Left renal cortex interstitium (tissue), 4 donors: ENCODE results near the gene MAGEA12. TPM values are rescaled to one million over a fixed set of nuclear protein-coding genes. Genes with fewer than 3 reads are reported as not detected.
"Not testable (repeated sequence)": the region's sequence is repeated elsewhere in the genome, so short reads cannot be mapped to it uniquely, and the experiment has no call there.

Source experiments
- DNase-seq, 4 donors: peaks; one replicate each; pipeline ENCODE4 v3.0.0-alpha.2; 2013; ENCODE audit warnings: low read depth in 4 of 4, low spot score in 2 of 4, missing footprints in 1 of 4
- polyA plus RNA-seq, 4 donors: library from polyadenylated mRNA; unstranded; fragments of 120-200 nt; gene quantifications; one replicate each; pipeline ENCODE4 v1.2.1, GENCODE V29; 2013; ENCODE audit not compliant: insufficient read length in 4 of 4

The MAGEA12 gene, protein sequence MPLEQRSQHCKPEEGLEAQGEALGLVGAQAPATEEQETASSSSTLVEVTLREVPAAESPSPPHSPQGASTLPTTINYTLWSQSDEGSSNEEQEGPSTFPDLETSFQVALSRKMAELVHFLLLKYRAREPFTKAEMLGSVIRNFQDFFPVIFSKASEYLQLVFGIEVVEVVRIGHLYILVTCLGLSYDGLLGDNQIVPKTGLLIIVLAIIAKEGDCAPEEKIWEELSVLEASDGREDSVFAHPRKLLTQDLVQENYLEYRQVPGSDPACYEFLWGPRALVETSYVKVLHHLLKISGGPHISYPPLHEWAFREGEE
- polyA plus RNA-seq = not detected

DNA sequence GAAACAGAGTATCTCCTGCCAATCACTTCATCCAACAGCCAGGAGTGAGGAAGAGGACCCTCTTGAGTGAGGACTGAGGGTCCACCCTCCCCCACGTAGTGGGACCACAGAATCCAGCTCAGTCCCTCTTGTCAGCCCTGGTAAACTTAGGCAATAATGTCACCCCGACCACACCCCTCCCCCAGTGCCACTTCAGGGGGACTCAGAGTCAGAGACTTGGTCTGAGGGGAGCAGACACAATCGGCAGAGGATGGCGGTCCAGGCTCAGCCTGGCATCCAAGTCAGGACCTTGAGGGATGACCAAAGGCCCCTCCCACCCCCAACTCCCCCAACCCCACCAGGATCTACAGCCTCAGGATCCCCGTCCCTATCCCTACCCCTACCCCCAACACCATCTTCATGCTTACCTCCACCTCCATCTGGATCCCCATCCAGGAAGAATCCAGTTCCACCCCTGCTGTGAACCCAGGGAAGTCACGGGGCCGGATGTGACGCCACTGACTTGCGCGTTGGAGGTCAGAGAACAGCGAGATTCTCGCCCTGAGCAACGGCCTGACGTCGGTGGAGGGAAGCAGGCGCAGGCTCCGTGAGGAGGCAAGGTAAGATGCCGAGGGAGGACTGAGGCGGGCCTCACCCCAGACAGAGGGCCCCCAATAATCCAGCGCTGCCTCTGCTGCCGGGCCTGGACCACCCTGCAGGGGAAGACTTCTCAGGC, at the start of gene MAGEA12, which contains the start of gene CSAG1:
TSS of gene MAGEA12 (plus strand) at position 497 of the 715 bp plus-strand sequence. CDS start 2,405 bp downstream, outside the sequence.
TSS of gene CSAG1 (minus strand) at position 461 of the 715 bp plus-strand sequence. CDS start 1,261 bp downstream, outside the sequence.
- DNase-seq = no peak

- DNase-seq = not testable (repeated sequence)
Observed at GRCh38 chrX:152697952-152698931, 35.3 kb upstream of the MAGEA12 start, which contains the start of gene MAGEA3. MAGEA3 (plus strand) TSS chrX:152698794; CDS start chrX:152700833, 2,039 bp downstream.

GRCh38 chrX:152700390-152700789, 33.2 kb upstream of the MAGEA12 start:
- DNase-seq = not testable (repeated sequence)

- not testable (repeated sequence) for DNase-seq
Observed at GRCh38 chrX:152706500-152706899, 27.1 kb upstream of the MAGEA12 start.

- DNase-seq = not testable (repeated sequence)
Observed at GRCh38 chrX:152709173-152709572, 24.4 kb upstream of the MAGEA12 start, which contains the start of gene CSAG2. CSAG2 (minus strand) TSS chrX:152709273; CDS start chrX:152709112, 161 bp downstream.

- DNase-seq = not testable (repeated sequence)
Observed at GRCh38 chrX:152713195-152713594, 20.4 kb upstream of the MAGEA12 start.

DNA sequence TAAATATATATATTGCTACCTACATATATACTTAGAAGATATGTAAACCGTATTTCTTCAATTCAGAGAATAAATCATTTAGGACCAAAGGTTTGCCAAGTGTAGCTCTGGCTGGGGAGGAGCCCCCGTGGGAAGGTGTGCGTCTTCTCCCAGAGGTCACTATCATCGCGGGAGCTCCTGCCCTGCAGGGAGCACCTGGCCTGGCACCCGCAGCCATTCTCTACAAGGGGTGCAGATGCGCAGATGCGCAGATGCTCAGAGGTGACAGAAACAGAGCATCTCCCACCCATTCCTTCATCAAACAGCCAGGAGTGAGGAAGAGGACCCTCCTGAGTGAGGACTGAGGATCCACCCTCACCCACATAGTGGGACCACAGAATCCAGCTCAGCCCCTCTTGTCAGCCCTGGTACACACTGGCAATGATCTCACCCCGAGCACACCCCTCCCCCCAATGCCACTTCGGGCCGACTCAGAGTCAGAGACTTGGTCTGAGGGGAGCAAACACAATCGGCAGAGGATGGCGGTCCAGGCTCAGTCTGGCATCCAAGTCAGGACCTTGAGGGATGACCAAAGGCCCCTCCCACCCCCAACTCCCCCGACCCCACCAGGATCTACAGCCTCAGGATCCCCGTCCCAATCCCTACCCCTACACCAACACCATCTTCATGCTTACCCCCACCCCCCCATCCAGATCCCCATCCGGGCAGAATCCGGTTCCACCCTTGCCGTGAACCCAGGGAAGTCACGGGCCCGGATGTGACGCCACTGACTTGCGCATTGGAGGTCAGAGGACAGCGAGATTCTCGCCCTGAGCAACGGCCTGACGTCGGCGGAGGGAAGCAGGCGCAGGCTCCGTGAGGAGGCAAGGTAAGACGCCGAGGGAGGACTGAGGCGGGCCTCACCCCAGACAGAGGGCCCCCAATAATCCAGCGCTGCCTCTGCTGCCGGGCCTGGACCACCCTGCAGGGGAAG, 19.5 kb upstream of the MAGEA12 start, which contains the start of gene MAGEA2B:
TSS of gene MAGEA2B (plus strand) at position 814 of the 973 bp plus-strand sequence. CDS start 2,479 bp downstream, outside the sequence.
- not testable (repeated sequence) for DNase-seq

GRCh38 chrX:152725409-152725808, 8.1 kb upstream of the MAGEA12 start:
- DNase-seq = no peak

GRCh38 chrX:152734143-152734858, 744 bp downstream of the MAGEA12 start:
- DNase-seq = not testable (repeated sequence)

GRCh38 chrX:152735101-152735500, 1.5 kb downstream of the MAGEA12 start:
- no peak for DNase-seq

- no peak for DNase-seq
Observed at GRCh38 chrX:152735860-152736511, 2.4 kb downstream of the MAGEA12 start.

GRCh38 chrX:152736528-152736927, 3.0 kb downstream of the MAGEA12 start:
- not testable (repeated sequence) for DNase-seq

- no peak for DNase-seq
Observed at GRCh38 chrX:152738560-152738959, 5.0 kb downstream of the MAGEA12 start.

- DNase-seq = not testable (repeated sequence)
Observed at GRCh38 chrX:152753686-152754650, 20.4 kb downstream of the MAGEA12 start, which contains the start of gene MAGEA2. MAGEA2 (minus strand) TSS chrX:152753842; CDS start chrX:152751363, 2,479 bp downstream.

DNA sequence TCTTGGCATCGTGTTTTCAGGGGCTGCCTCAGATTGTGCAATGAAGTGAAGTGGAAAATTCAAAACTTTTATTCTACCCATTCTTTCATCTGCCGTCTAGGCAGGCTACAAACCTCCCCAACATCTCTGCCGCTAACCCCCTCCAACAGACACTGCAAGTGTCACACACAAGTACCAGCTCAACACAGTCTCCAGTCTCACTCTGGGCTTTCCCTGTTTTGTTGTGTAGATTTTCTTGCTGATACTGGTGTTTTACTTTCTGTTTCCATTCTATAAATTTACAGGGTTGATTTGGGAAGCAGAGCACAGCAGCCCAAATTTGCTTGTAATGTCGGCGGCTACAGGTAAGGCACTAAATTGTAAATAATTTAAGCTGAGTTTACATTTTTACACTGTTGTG, 21.3 kb downstream of the MAGEA12 start:
- DNase-seq = not testable (repeated sequence)

DNA sequence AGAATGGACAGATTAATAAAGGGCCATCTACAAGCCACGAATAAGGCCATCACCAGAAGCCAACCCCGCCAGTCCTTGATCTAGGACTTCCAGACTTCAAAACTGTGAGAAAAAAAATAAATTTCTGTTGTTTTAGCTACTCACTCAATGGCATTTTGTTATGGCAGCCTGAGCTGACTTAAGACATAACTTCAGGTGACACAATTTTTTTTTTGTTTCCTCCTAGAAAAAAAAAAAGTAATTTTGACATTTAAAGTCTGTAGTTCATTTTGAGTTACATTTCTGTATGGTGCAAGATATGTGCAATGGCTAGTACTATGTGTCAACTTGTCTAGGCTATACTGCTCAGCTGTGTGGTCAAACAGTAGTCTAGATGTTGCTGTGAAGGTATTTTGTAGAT, 25.4 kb downstream of the MAGEA12 start, which contains the start of gene CSAG3:
TSS of gene CSAG3 (plus strand) at position 301 of the 400 bp plus-strand sequence.
- DNase-seq = not testable (repeated sequence)
